RWPE2 (cell line): ENCODE measurements around the gene ZBTB7C.

Experiments
- ATAC-seq: fragments of 200-7000 bp; cut with Tn5 transposase; 3 replicates; pipeline ENCODE4 v1.9.1; 2021; ENCODE audit warnings: low read depth
- DNase-seq: peaks from one replicate; pipeline ENCODE4 v3.0.0-alpha.2; 2020; ENCODE audit warnings: low spot score
- H3K27ac ChIP-seq: fragments of 450-650 bp; 2 replicates; pipeline ENCODE4 v1.5.1; 2017; ENCODE audit warnings: mild to moderate bottlenecking; ENCODE audit not compliant: poor library complexity, severe bottlenecking
- H3K27me3 ChIP-seq: fragments of 250-450 bp; sonication (Bioruptor Pico); 2 replicates; pipeline ENCODE4 v1.5.1; 2021; ENCODE audit warnings: mild to moderate bottlenecking, moderate library complexity; ENCODE audit not compliant: insufficient read depth, poor library complexity, severe bottlenecking
- H3K36me3 ChIP-seq: fragments of 250-450 bp; sonication (Bioruptor Pico); 2 replicates; pipeline ENCODE4 v1.5.1; 2020; ENCODE audit warnings: low read depth, mild to moderate bottlenecking, moderate library complexity
- H3K4me1 ChIP-seq: fragments of 250-450 bp; sonication (Bioruptor Pico); 2 replicates; pipeline ENCODE4 v1.5.1; 2021; ENCODE audit warnings: mild to moderate bottlenecking, moderate library complexity; ENCODE audit not compliant: insufficient read depth, poor library complexity, severe bottlenecking
- H3K4me3 ChIP-seq: fragments of 250-450 bp; sonication (Bioruptor Pico); 2 replicates; pipeline ENCODE4 v1.5.1; 2021; ENCODE audit warnings: mild to moderate bottlenecking, moderate library complexity; ENCODE audit not compliant: severe bottlenecking
- H3K9me3 ChIP-seq: fragments of 250-450 bp; sonication (Bioruptor Pico); 2 replicates; pipeline ENCODE4 v1.5.1; 2021; ENCODE audit warnings: mild to moderate bottlenecking, moderate library complexity; ENCODE audit not compliant: severe bottlenecking
- TF ChIP-seq, protein P1 (sequence below): fragments of 450-650 bp; IDR thresholded peaks from one replicate; pipeline ENCODE4 v1.5.1; 2017; ENCODE audit warnings: mild to moderate bottlenecking, moderate library complexity; ENCODE audit not compliant: poor library complexity, severe bottlenecking

Gene ZBTB7C

DNA sequence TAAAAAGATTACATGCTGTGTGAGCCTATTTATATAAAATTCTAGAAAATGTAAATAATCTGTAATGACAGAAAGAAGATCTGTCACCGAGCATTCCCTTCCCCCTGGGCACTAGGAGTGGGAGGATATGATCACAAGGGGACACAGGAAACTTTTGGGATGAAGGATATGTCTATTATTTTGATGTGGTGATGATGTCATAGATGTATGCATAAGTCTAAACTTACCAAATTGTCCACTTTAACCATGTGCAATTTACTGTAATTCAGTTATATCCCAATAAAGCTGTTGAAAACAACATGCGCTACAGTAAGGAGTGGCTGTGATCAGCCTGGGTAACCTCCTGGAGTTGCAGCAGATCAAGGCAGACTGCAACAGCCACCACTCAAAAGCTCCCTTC lies 148.9 kb downstream of the ZBTB7C start:
- Histone ChIP-seq H3K27me3 (no peaks in the 10 kb centered on the region), H3K4me1 (no peaks in the 10 kb centered on the region), H3K36me3 (no peaks in the 10 kb centered on the region), H3K4me3 (no peak overlapping the region), H3K9me3 (no peaks in the 10 kb centered on the region), H3K27ac (no peak overlapping the region)
- ATAC-seq = no peak
- DNase-seq = no peak
- TF ChIP-seq, protein P1, sequence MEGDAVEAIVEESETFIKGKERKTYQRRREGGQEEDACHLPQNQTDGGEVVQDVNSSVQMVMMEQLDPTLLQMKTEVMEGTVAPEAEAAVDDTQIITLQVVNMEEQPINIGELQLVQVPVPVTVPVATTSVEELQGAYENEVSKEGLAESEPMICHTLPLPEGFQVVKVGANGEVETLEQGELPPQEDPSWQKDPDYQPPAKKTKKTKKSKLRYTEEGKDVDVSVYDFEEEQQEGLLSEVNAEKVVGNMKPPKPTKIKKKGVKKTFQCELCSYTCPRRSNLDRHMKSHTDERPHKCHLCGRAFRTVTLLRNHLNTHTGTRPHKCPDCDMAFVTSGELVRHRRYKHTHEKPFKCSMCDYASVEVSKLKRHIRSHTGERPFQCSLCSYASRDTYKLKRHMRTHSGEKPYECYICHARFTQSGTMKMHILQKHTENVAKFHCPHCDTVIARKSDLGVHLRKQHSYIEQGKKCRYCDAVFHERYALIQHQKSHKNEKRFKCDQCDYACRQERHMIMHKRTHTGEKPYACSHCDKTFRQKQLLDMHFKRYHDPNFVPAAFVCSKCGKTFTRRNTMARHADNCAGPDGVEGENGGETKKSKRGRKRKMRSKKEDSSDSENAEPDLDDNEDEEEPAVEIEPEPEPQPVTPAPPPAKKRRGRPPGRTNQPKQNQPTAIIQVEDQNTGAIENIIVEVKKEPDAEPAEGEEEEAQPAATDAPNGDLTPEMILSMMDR = no peak

DNA sequence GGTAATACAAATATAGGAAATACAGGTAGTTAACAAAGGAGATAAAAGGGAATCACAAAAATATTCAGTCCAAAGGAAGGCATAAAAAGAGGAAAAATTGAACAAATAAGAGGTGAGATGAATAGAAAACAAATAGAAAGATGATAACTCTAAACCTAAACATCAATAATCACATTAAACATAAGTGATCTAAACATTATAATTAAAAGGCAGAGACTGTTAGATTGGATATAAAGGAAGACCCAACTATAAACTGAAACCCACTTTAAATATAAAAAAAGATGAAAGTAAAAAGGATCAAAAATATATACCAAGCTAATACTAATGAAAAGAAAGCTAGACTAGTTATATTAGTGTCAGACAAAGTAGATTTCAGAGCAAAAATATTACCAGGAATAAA lies 152.3 kb downstream of the ZBTB7C start:
- TF ChIP-seq, protein P1 = no peak
- no peaks in the 10 kb centered on the region for H3K9me3 ChIP-seq
- DNase-seq (no peak), ATAC-seq (no peak)
- no peak overlapping the region for H3K4me3 ChIP-seq
- H3K4me1 ChIP-seq = no peaks in the 10 kb centered on the region
- no peaks in the 10 kb centered on the region for H3K27me3 ChIP-seq
- H3K36me3 ChIP-seq = no peaks in the 10 kb centered on the region
- H3K27ac ChIP-seq = no peak overlapping the region

DNA sequence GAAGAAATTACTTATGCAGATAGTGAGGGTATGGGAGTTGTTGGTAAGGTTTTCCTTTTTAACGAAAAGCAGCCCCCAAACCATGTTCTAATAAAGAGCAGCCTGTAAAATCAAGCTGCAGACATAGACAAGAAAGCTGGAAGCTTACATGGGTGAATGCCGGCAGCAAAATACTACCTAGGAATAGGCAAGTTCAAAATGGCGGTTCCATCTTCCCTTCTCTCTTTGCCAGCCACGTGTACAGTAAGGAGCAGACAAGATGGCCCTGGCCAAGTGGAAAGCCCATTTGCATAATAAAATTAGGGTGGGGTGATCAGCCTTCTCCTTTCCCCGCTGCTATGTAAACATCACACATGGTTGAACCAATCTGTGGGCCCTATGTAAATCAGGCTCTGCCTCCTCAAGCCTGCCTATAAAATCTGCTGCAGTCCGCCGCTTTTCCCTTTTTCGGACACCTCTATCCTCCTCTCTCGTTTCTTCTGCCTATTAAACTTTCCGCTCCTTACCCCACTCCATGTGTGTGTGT lies 155.0 kb downstream of the ZBTB7C start:
- Histone ChIP-seq H3K9me3 (no peaks in the 10 kb centered on the region), H3K27ac (no peak overlapping the region), H3K27me3 (no peaks in the 10 kb centered on the region), H3K36me3 (no peaks in the 10 kb centered on the region), H3K4me1 (no peaks in the 10 kb centered on the region), H3K4me3 (no peak overlapping the region)
- TF ChIP-seq, protein P1 = no peak
- ATAC-seq (no peak), DNase-seq (no peak)

DNA sequence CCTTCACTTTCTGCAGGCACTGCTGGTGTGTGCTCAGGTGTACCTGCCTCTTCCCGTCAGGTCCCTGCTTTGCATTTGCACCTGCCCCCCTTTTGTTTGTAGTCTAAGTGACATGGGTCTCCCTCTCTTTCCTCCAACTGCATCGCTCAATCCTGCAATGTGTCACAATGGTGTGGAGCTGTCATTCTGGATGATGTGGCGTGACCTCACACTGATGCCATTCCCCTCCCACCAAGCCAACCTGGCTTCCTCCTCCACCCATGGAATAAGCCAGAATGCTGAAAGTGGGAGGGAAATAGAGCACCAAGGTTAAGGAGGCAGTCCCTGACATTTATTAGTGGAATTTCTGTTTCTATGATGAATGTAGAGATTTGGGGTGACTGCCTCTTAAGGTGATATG lies 156.7 kb downstream of the ZBTB7C start:
- TF ChIP-seq, protein P1 = no peak

DNA sequence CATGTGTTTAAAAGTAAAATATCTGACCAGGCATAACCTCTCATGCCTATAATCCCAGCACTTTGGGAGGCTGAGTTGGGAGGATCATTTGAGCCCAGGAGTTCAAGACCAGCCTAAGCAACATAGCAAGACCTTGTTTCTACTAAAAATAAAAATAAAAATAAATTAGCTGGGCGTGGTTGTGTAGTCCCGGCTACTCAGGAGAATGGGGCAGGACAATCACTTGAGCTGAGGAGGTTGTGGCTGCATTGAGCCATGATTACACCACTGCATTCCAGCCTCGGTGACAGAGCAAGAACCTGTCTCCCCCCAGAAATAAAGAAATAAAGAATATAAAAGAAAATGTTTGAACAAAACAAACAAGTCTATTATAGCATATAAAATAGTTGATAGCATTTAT lies 158.3 kb downstream of the ZBTB7C start:
- H3K27ac ChIP-seq = no peak overlapping the region
- H3K4me3 ChIP-seq = no peak overlapping the region
- ATAC-seq (no peak), DNase-seq (no peak)
- H3K9me3 ChIP-seq = no peaks in the 10 kb centered on the region
- TF ChIP-seq, protein P1 = no peak
- H3K36me3 ChIP-seq = no peaks in the 10 kb centered on the region
- H3K27me3 ChIP-seq = no peaks in the 10 kb centered on the region
- no peaks in the 10 kb centered on the region for H3K4me1 ChIP-seq

More for the DNA sequence above, 156.7 kb downstream of the ZBTB7C start:
- Histone ChIP-seq H3K4me1 (no peaks in the 10 kb centered on the region), H3K9me3 (no peaks in the 10 kb centered on the region), H3K4me3 (no peak overlapping the region), H3K36me3 (no peaks in the 10 kb centered on the region), H3K27ac (no peak overlapping the region), H3K27me3 (no peaks in the 10 kb centered on the region)
- DNase-seq (no peak), ATAC-seq (no peak)
